SKM-1 treated with dmso at 0.1 percent for 144 hours (cell line): ENCODE measurements around the gene PCSK5.

Experiments used
- DNase-seq: peaks from one replicate; lab custom pipeline; 2025; ENCODE audit not compliant: unreplicated experiment; lab: John Stamatoyannopoulos, UW

Gene PCSK5

DNA sequence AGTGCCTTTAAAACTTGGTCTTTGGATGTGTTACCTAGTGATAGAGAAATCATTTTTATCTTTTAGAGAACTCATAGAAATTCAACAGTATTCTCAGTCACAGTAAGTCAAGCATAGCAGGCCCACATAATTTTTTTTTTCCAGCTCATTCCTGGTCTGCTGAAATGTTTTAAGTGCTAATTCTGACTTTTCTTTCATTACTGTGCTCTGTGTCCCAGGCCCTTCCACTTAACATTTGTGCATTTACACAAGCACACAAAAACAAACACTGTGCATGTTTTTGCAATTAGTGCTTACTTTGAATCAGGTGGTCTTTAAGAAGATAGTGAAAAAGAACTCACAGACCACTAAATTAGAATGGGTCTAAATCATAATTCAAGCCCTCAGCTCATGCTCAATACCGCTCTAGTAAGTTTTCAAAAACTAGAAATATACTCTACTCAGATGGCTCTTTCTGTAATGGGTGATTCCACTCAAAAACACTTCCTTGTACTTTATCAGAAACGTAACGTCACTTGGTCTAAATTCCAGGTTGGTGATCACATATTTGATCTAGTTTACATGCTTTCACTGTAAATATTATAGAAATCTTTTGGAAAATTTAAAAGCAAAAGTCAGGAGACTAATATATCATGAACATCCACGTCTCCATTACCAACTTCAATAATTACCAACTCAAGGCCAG lies 107.8 kb downstream of the PCSK5 start:
- DNase-seq, result no peak

GRCh38 chr9:76001459-76001858 lies 111.0 kb downstream of the PCSK5 start:
- DNase-seq, result no peak

DNA sequence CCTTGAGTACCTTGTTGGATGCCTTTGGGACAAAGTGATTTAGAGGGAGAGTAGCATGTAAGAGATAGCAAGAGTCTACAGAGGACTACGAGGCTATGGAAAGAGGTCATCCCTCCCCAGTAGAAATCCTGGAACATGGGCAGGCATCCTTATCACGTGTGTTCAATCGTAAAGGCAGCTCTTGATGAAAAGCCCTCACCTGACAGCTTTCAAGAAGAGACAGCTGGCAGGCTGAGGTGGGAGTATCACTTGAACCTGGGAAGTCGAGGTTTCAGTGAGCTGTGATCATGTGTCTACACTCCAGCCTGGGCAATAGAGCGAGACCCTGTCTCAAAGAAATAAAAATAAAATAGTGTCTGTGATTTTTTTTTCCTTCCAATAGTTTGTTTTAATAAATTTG lies 112.6 kb downstream of the PCSK5 start:
- no peak for DNase-seq

GRCh38 chr9:76004526-76004925 lies 114.1 kb downstream of the PCSK5 start:
- DNase-seq, result no peak

DNA sequence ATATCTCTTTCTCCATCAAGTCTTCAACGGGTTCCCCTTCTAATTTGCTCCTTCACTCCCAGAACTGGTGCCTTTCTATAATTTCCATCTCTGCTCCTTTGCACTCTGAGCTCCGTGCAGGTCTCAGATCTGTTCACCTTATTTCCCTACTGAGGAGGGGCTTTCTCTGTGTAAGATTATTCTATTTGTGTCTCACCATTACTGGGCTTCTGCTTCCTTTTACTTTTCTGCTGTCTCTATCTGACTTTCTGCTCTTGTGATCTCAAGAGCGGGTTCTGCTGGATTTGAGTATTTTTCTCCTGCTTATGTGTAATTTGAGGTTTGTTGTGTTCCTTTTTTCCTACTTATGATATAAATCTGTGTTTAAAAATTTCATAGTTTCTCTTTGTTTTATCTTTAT lies 117.5 kb downstream of the PCSK5 start:
- DNase-seq, result no peak

GRCh38 chr9:76013809-76014208 lies 123.3 kb downstream of the PCSK5 start:
- DNase-seq, result no peak

DNA sequence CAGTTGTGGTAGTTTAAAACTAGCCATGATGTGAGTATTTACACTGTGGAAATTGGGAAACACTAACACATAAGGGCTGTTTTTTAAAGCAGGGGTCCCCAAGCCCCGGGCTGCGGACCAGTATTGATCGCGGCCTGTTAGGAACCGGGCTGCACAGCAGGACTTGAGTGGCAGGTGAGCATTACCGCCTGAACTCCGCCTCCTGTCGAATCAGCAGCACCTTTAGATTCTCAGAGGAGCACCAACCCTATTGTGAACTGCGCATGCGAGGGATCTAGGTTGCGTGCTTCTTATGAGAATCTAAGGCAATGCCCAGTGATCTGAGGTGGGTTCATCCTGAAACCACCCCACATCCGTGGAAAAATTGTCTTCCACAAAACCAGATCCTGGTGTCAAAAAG lies 127.8 kb downstream of the PCSK5 start:
- DNase-seq, result no peak

- DNase-seq, result no peak
Observed at GRCh38 chr9:76018761-76019160, 128.3 kb downstream of the PCSK5 start.

GRCh38 chr9:76020652-76021051 lies 130.2 kb downstream of the PCSK5 start:
- no peak for DNase-seq

GRCh38 chr9:76022317-76022716 lies 131.8 kb downstream of the PCSK5 start:
- no peak for DNase-seq

DNA sequence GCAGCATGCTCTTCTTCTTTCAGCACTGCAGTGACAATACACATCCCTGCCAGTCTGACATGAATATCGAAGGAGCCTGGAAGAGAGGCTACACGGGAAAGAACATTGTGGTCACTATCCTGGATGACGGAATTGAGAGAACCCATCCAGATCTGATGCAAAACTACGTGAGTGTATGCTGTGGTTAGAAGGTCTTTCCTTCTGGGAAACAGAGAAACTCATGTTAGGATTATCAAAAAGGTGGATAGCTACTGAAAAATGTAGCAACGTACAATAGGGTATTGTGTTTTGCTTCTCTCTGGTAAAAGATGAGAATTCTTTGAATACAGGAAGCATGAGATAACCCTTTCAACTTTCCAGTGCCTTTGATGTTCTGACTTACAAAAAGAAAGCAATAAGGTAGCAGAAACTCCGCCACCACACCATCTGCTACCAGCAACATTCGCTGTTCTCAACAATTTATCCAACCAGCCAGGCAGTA lies 133.3 kb downstream of the PCSK5 start:
- DNase-seq, result no peak

GRCh38 chr9:76025286-76025685 lies 134.8 kb downstream of the PCSK5 start:
- no peak for DNase-seq

GRCh38 chr9:76026796-76027195 lies 136.3 kb downstream of the PCSK5 start:
- no peak for DNase-seq

GRCh38 chr9:76027416-76027815 lies 136.9 kb downstream of the PCSK5 start:
- no peak for DNase-seq

DNA sequence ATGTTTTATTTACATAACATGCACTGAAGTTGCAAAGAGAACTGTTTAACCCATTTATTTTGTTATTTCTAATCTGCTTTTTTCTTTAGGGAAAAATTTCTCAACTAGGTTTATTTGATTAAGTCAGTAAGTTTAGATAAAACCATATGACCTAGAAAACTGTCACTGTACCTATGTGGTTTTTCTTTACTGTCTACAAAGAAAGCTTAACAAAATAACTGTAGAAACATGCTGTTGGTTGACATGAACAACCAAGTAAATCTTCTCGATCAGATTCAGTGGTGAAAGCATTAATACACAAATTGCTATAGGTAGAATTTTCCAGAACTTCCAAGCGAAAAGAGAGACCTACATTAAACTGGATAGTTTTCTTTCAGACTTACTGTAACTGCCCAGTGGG lies 137.4 kb downstream of the PCSK5 start:
- DNase-seq, result no peak

GRCh38 chr9:76032038-76032796 lies 141.7 kb downstream of the PCSK5 start:
- no peak for DNase-seq

DNA sequence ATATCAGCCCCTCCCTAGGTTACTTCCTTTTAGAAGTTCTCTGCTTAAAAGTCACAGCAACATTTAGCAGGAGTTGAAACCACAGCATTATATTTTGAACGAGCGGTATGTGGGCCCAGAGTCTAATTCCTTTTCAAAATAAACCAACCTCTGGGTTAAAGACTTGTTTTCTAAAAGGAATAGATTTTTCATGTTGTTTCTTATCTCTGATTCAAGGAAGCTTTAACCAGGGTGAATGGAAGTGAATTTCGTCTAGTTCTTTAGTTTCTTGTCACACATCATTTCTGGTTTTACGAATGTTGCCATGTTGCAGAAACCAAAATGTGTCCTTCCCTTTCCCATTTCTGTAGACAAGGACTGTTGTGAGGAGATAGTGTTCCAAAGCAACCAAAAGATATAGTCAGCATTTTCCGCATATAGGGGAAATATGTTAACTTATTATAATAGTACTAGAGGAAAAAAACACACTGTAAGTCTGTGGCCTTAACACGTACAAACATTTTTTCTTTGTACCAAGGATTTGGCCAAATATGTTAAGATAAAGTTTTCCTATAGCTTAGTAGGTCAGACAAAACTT lies 142.4 kb downstream of the PCSK5 start:
- DNase-seq, result no peak

DNA sequence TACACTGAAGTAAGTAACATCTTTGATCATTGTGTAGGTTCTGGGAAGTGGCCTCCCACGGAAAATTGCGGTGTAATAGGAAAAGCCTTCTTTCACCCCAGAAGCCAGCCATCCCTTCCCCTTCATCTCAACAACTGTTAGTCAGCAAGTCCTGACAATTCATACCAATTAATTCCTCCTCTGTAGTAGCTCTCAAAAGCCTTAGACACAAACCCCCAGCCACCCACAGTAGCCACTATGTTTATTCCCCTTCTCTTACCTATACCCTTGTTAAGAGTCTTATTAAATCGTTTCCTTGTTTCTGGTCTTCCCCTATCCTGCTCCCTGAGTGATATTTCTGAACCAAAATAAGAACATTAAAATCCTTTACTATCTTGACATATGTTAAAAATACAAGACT lies 143.6 kb downstream of the PCSK5 start:
- no peak for DNase-seq

DNA sequence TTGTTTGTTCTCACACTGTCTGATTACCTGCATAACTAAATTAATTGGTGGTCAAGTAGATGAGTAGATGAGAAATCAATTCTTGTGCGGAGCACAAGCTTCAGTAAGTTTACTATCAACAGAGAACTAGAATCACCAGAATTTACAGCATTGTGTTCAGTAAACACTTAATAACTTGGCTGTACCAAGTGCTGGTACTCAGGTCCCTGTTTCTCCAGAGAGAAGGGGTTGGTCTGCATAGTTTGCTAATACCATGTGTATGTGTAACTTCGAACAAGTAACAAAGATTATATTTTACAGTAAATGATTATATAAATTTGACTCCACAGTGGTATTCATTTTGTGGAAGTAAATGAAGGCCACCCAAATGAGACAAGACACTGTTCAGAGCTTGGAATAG lies 146.3 kb downstream of the PCSK5 start:
- no peak for DNase-seq

GRCh38 chr9:76037587-76038225 lies 147.2 kb downstream of the PCSK5 start:
- no peak for DNase-seq

DNA sequence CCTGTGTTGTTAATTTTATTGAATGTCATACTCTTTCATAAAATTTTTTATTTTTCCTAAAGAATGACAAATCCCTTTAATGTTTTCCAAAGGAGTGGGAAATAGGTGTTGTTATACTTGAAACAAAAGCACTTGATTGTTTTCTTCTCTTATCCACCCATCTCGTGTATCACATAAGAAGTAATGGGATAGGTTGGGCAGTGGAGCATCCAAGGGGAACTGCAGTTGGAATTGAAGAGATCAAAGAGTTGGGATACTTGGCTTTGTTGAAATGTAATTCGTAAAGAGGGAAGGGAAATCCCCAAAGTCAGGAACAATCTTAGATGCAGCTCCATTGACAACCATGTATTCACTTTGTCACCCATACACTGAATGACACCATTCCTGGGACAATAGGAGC lies 148.0 kb downstream of the PCSK5 start:
- DNase-seq, result no peak
